ENCODE results near the gene RAB44.
"Not testable (repeated sequence)": the region's sequence is repeated elsewhere in the genome, so short reads cannot be mapped to it uniquely, and the experiment has no call there.

The RAB44 gene

GRCh38 chr6:36686668-36687513 lies 10.7 kb upstream of the RAB44 start:
- DNase-seq (ENCODE audit: low read depth): no peak

- DNase-seq (ENCODE audit: low read depth): no peak
Observed at GRCh38 chr6:36688063-36688738, 9.4 kb upstream of the RAB44 start.

- DNase-seq (ENCODE audit: low read depth): no peak
Observed at GRCh38 chr6:36688739-36689075, 8.9 kb upstream of the RAB44 start.

GRCh38 chr6:36691011-36691410 lies 6.6 kb upstream of the RAB44 start:
- DNase-seq (ENCODE audit: low read depth): no peak

- DNase-seq (ENCODE audit: low read depth): no peak
Observed at GRCh38 chr6:36691612-36692011, 6.0 kb upstream of the RAB44 start.

GRCh38 chr6:36692220-36692619 lies 5.4 kb upstream of the RAB44 start:
- no peak for DNase-seq (ENCODE audit: low read depth)

GRCh38 chr6:36692861-36693702 lies 4.5 kb upstream of the RAB44 start:
- DNase-seq (ENCODE audit: low read depth): no peak

GRCh38 chr6:36694616-36695015 lies 3.0 kb upstream of the RAB44 start:
- no peak for DNase-seq (ENCODE audit: low read depth)

- DNase-seq (ENCODE audit: low read depth): no peak
Observed at GRCh38 chr6:36695414-36695813, 2.2 kb upstream of the RAB44 start.

GRCh38 chr6:36698196-36698595 lies 570 bp downstream of the RAB44 start:
- DNase-seq (ENCODE audit: low read depth): no peak

GRCh38 chr6:36698871-36699271 lies 1.2 kb downstream of the RAB44 start:
- no peak for DNase-seq (ENCODE audit: low read depth)

GRCh38 chr6:36699348-36699747 lies 1.7 kb downstream of the RAB44 start:
- DNase-seq (ENCODE audit: low read depth): no peak

- no peak for DNase-seq (ENCODE audit: low read depth)
Observed at GRCh38 chr6:36700071-36700812, 2.6 kb downstream of the RAB44 start.

- no peak for DNase-seq (ENCODE audit: low read depth)
Observed at GRCh38 chr6:36700831-36701230, 3.2 kb downstream of the RAB44 start.

GRCh38 chr6:36701401-36701991 lies 3.9 kb downstream of the RAB44 start:
- DNase-seq (ENCODE audit: low read depth): peak; percentile 60

- no peak for DNase-seq (ENCODE audit: low read depth)
Observed at GRCh38 chr6:36702656-36703055, 5.0 kb downstream of the RAB44 start.

- no peak for DNase-seq (ENCODE audit: low read depth)
Observed at GRCh38 chr6:36703081-36703606, 5.5 kb downstream of the RAB44 start.

- DNase-seq (ENCODE audit: low read depth): no peak
Observed at GRCh38 chr6:36703982-36704381, 6.4 kb downstream of the RAB44 start.

GRCh38 chr6:36704961-36705577 lies 7.4 kb downstream of the RAB44 start:
- DNase-seq (ENCODE audit: low read depth): not testable (repeated sequence)

GRCh38 chr6:36706339-36706738 lies 8.7 kb downstream of the RAB44 start:
- DNase-seq (ENCODE audit: low read depth): no peak

GRCh38 chr6:36712816-36713215 lies 15.2 kb downstream of the RAB44 start:
- DNase-seq (ENCODE audit: low read depth): no peak

All from ELR (cell line).